ENCODE results near the gene TPRN. TPM values are rescaled to one million over a fixed set of nuclear protein-coding genes. Genes with fewer than 3 reads are reported as not detected.

The TPRN gene
- total RNA-seq, 1 experiment from 2014 or later: 24.9 TPM

DNA sequence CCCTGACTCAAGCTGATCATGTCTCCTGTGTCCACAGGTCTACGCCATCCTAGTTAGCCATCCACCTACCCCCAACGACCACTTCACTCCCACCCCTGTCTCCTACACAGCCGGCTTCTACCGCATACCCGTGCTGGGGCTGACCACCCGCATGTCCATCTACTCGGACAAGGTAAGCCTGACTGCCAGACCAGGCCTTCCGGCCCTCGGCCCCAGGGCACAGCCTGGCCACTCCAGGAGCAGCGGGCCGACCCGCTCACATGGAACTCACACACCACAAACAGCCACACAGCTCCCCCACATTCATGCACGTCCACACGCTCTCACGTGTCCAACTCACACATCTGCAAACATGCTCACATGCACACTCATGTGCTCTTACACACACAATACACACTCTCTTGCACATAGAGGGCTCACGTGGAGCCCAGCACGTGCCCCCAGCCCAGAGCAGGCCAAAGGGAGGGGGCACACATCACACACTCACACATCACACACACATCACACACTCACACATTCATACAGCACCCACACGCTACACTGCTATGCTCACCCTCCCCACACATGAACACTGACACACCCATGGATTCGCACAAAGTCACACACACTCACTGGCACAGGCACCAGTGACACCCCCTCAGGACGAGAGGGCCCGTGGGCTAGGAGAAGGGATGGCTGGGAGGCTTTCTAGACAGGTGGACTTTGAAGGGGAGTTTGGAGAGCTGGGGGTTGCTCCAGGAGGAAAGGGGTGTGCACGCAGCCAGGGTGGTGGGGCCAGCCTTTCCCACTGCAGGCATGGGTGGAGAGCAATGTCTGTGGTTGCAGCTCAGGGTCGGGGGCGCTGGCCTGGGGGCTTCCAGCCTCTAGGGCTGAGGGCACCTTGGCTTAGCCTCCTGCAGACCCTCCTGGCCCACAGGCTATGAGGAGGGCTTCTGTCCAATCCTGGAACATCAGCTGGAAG, 58.3 kb downstream of the TPRN start:
- ATAC-seq (no peak), DNase-seq (ENCODE audit: low read depth, low spot score) (no peak)
- ChIA-PET CTCF (no interaction called here), POLR2A (no interaction called here), RAD21 (ENCODE audit: low non-redundant PET in 1 of 2, low total read pairs in 2 of 2, uncharacterized antibody in 2 of 2, unreplicated experiment in 2 of 2) (interaction anchor here in 1 of 2 experiments (0.6 kb wide), 1 partner anchor 85 kb away, joined by 3 read pairs; the partner anchor contains the start of gene RNF224)
- TF ChIP-seq POLR2A (IDR thresholded peaks at IDR 0.05; ENCODE audit: borderline replicate concordance, extremely low read depth, insufficient read depth, insufficient read length) (no peak), ELF1 (IDR thresholded peaks at IDR 0.05; ENCODE audit: borderline replicate concordance, low read depth) (no peak), TCF7L2 (IDR thresholded peaks at IDR 0.05; ENCODE audit: borderline replicate concordance, extremely low read depth, insufficient read depth, insufficient read length) (no peak), EZH2 (IDR thresholded peaks at IDR 0.05) (no peak), CEBPB (IDR thresholded peaks at IDR 0.05; ENCODE audit: low read depth) (no peak), YY1 (IDR thresholded peaks at IDR 0.05; ENCODE audit: extremely low read depth, insufficient replicate concordance, low read depth, low read length) (no peak), ZNF274 (IDR thresholded peaks at IDR 0.05; ENCODE audit: low read depth, low read length) (no peak), POLR2AphosphoS5 (IDR thresholded peaks at IDR 0.05; ENCODE audit: low read depth, low read length) (no peak), RAD21 (IDR thresholded peaks at IDR 0.05; ENCODE audit: low read depth) (no peak)
- no peak overlapping the region for H3K9ac ChIP-seq (ENCODE audit: low read length)
- H3K79me2 ChIP-seq (ENCODE audit: insufficient read depth, low read length): no peaks in the 10 kb centered on the region
- no TSS peak for BruUV-seq (replicated peaks)
- H3K27ac ChIP-seq (ENCODE audit: low read depth, low read length): no peak overlapping the region
- H2AFZ ChIP-seq (ENCODE audit: low read depth, low read length, poor library complexity, severe bottlenecking): no peak overlapping the region
- H3K36me3 ChIP-seq (ENCODE audit: control insufficient read depth in 1 of 2, insufficient read depth in 2 of 2, low read length in 2 of 2): no peaks in the 10 kb centered on the region
- H3K4me3 ChIP-seq (replicated peaks in 1 of 2; ENCODE audit: low read depth in 1 of 2, low read length in 2 of 2): no peak overlapping the region
- peaks cover 0 to 4% of the 10 kb centered on the region in 2 experiments; a peak in 3 of 4 replicates for H3K4me1 ChIP-seq (ENCODE audit: control insufficient read depth in 1 of 2, insufficient read depth in 2 of 2, low read length in 2 of 2)
- no peaks in the 10 kb centered on the region for H3K9me3 ChIP-seq (ENCODE audit: control insufficient read depth in 1 of 2, insufficient read depth in 1 of 2, low read depth in 1 of 2, low read length in 2 of 2)
- intact Hi-C loops (cut with micrococcal nuclease): no loop called here
- H3K4me2 ChIP-seq (ENCODE audit: low read length): no peak overlapping the region
- no peaks in the 10 kb centered on the region for H3K27me3 ChIP-seq (ENCODE audit: insufficient read depth, low read length)
- no peaks in the 10 kb centered on the region for H4K20me1 ChIP-seq (ENCODE audit: insufficient read depth)
- H3K9me2 ChIP-seq (ENCODE audit: insufficient read depth): no peaks in the 10 kb centered on the region

Small RNA genes within 50 kb of the gene (microRNA-seq; reads per million reads assigned to microRNA genes)
- not detected for gene MIR3621 (ENCODE audit: borderline number of aligned reads)

Other genes starting within 250 kb of the TPRN start
- 4.2 TPM for gene LCN12, start 248.5 kb downstream of the TPRN start, total RNA-seq (2021; ENCODE audit: unreplicated experiment)
- 3.1 TPM for gene PTGDS, start 223.2 kb downstream of the TPRN start, total RNA-seq (2021; ENCODE audit: unreplicated experiment)
- 0.44 TPM for gene LCNL1, start 217.7 kb downstream of the TPRN start, total RNA-seq (2021; ENCODE audit: unreplicated experiment)
- 89.0 TPM for gene PAXX, start 208.3 kb downstream of the TPRN start, total RNA-seq (2021; ENCODE audit: unreplicated experiment)
- gene CLIC3, start 204.2 kb downstream of the TPRN start, total RNA-seq (2021; ENCODE audit: unreplicated experiment): 8.4 TPM
- 114 TPM for gene ABCA2, start 172.5 kb downstream of the TPRN start, total RNA-seq (2021; ENCODE audit: unreplicated experiment)
- not detected for gene FUT7, start 168.7 kb downstream of the TPRN start, total RNA-seq (2021; ENCODE audit: unreplicated experiment)
- 98.8 TPM for gene NPDC1, start 154.6 kb downstream of the TPRN start, total RNA-seq (2021; ENCODE audit: unreplicated experiment)
- 32.5 TPM for gene ENTPD2, start 146.7 kb downstream of the TPRN start, total RNA-seq (2021; ENCODE audit: unreplicated experiment)
- gene SAPCD2, start 130.2 kb downstream of the TPRN start, total RNA-seq (2021; ENCODE audit: unreplicated experiment): 71.7 TPM
- 11.0 TPM for gene UAP1L1, start 123.2 kb downstream of the TPRN start, total RNA-seq (2021; ENCODE audit: unreplicated experiment)
- gene MAN1B1, start 113.8 kb downstream of the TPRN start, total RNA-seq (2021; ENCODE audit: unreplicated experiment): 50.9 TPM
- gene DPP7, start 86.0 kb downstream of the TPRN start, total RNA-seq (2021; ENCODE audit: unreplicated experiment): 291 TPM
- 23.1 TPM for gene GRIN1, start 61.6 kb downstream of the TPRN start, total RNA-seq (2021; ENCODE audit: unreplicated experiment)
- gene LRRC26, start 30.7 kb downstream of the TPRN start, total RNA-seq (2021; ENCODE audit: unreplicated experiment): 2.4 TPM
- not detected for gene TMEM210, start 28.7 kb downstream of the TPRN start, total RNA-seq (2021; ENCODE audit: unreplicated experiment)
- 75.5 TPM for gene ANAPC2, start 12.2 kb downstream of the TPRN start, total RNA-seq (2021; ENCODE audit: unreplicated experiment)
- gene SSNA1, start 12.1 kb downstream of the TPRN start, total RNA-seq (2021; ENCODE audit: unreplicated experiment): 84.7 TPM
- gene TMEM203, start 4.9 kb upstream of the TPRN start, total RNA-seq (2021; ENCODE audit: unreplicated experiment): 45.0 TPM
- gene NDOR1, start 5.0 kb upstream of the TPRN start, total RNA-seq (2021; ENCODE audit: unreplicated experiment): 28.4 TPM
- gene RNF208, start 21.5 kb upstream of the TPRN start, total RNA-seq (2021; ENCODE audit: unreplicated experiment): 26.1 TPM
- gene CYSRT1, start 24.4 kb upstream of the TPRN start, total RNA-seq (2021; ENCODE audit: unreplicated experiment): 4.3 TPM
- gene RNF224, start 26.8 kb upstream of the TPRN start, total RNA-seq (2021; ENCODE audit: unreplicated experiment): 0.30 TPM
- 0.15 TPM for gene SLC34A3, start 30.2 kb upstream of the TPRN start, total RNA-seq (2021; ENCODE audit: unreplicated experiment)
- gene TUBB4B, start 40.5 kb upstream of the TPRN start, total RNA-seq (2021; ENCODE audit: unreplicated experiment): 502 TPM
- gene STPG3, start 50.5 kb upstream of the TPRN start, total RNA-seq (2021; ENCODE audit: unreplicated experiment): not detected
- gene NELFB, start 54.6 kb upstream of the TPRN start, total RNA-seq (2021; ENCODE audit: unreplicated experiment): 86.4 TPM
- gene TOR4A, start 77.0 kb upstream of the TPRN start, total RNA-seq (2021; ENCODE audit: unreplicated experiment): 34.0 TPM
- gene NRARP, start 101.5 kb upstream of the TPRN start, total RNA-seq (2021; ENCODE audit: unreplicated experiment): 22.2 TPM
- gene EXD3, start 222.4 kb upstream of the TPRN start, total RNA-seq (2021; ENCODE audit: unreplicated experiment): 25.4 TPM
- 13.2 TPM for gene NOXA1, start 222.7 kb upstream of the TPRN start, total RNA-seq (2021; ENCODE audit: unreplicated experiment)
- 1.7 TPM for gene ENTPD8, start 240.6 kb upstream of the TPRN start, total RNA-seq (2021; ENCODE audit: unreplicated experiment)